ENCODE measurements around the gene SPESP1.

The SPESP1 gene

GRCh38 chr15:68993276-68993675, 63.0 kb downstream of the SPESP1 start:
- no peak for DNase-seq

- DNase-seq: no peak
Measured at GRCh38 chr15:68994149-68994548, 63.8 kb downstream of the SPESP1 start.

- no peak for DNase-seq
Measured at GRCh38 chr15:68994981-68995761, 64.8 kb downstream of the SPESP1 start.
